Measurements from ENCODE around the gene AKT2. TPM values are rescaled to one million over a fixed set of nuclear protein-coding genes. Genes with fewer than 3 reads are reported as not detected.

Gene AKT2
- total RNA-seq, 1 experiment from 2014 or later, result 63.4 TPM

- in situ Hi-C loops (cut with HindIII; ENCODE audit: low pct_unique_long_range_greater_than_20kb, low sequenced_read_pairs), result no loop called here
- DNase-seq (ENCODE audit: low read depth), result no peak
Measured at GRCh38 chr19:40263440-40264313, 21.5 kb downstream of the AKT2 start.

GRCh38 chr19:40262422-40262821, 22.7 kb downstream of the AKT2 start:
- DNase-seq (ENCODE audit: low read depth), result no peak
- in situ Hi-C loops (cut with HindIII; ENCODE audit: low pct_unique_long_range_greater_than_20kb, low sequenced_read_pairs), result no loop called here

GRCh38 chr19:40261631-40262030, 23.5 kb downstream of the AKT2 start:
- in situ Hi-C loops (cut with HindIII; ENCODE audit: low pct_unique_long_range_greater_than_20kb, low sequenced_read_pairs), result no loop called here
- DNase-seq (ENCODE audit: low read depth), result no peak

DNA sequence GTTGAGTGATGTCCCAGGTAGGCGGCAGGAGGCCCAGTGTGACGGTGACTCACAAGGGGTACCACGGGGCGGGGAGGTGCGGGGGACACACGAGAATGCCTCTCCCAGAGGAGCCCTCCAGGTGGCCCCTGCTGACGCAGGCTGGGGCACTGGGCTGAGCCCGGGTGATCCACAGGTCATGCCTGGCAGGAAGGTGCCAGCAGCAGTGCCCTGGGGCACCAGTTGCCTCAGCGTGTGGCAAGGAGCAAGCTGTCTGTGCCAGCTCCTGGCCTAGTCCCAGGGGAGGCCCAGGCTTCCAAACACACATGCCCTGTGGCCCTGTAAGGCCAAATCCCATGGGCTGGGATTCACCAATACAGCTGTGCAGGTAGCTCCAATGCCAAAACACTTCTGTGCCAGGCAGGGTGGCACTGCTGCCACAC, 28.0 kb downstream of the AKT2 start:
- in situ Hi-C loops (cut with HindIII; ENCODE audit: low pct_unique_long_range_greater_than_20kb, low sequenced_read_pairs), result no loop called here
- peak; percentile 49 for DNase-seq (ENCODE audit: low read depth)

GRCh38 chr19:40256512-40256911, 28.6 kb downstream of the AKT2 start:
- in situ Hi-C loops (cut with HindIII; ENCODE audit: low pct_unique_long_range_greater_than_20kb, low sequenced_read_pairs), result no loop called here
- no peak for DNase-seq (ENCODE audit: low read depth)

DNA sequence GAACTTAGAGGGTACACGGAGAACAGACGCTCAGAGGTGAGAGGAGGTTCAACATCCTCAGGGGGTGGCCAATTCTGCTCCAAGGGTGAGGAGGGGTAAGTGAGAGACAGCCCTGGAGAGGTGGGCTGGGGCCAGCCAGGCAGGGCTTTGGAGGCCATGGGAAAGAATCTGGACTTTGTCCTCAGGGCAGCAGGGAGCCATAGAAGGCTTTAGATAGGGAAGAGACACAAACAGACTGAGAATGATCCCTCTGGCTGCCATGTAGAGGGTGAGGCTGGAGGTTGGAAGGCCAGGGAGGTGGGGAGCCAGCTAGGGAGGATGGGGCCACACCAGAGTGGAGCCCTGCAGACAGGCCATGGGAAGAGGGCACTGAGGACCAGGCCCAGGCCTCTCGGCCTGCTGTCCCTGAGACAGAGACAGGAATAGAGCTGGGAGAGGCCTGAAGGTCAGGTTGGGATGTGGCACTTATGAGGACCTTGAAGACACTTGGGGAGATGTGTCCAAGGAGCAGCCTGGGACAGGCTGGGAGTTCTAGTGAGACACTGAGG, 29.5 kb downstream of the AKT2 start:
- in situ Hi-C loops (cut with HindIII; ENCODE audit: low pct_unique_long_range_greater_than_20kb, low sequenced_read_pairs), result no loop called here
- no peak for DNase-seq (ENCODE audit: low read depth)

GRCh38 chr19:40254714-40255418, 30.3 kb downstream of the AKT2 start:
- no peak for DNase-seq (ENCODE audit: low read depth)
- in situ Hi-C loops (cut with HindIII; ENCODE audit: low pct_unique_long_range_greater_than_20kb, low sequenced_read_pairs), result no loop called here

DNA sequence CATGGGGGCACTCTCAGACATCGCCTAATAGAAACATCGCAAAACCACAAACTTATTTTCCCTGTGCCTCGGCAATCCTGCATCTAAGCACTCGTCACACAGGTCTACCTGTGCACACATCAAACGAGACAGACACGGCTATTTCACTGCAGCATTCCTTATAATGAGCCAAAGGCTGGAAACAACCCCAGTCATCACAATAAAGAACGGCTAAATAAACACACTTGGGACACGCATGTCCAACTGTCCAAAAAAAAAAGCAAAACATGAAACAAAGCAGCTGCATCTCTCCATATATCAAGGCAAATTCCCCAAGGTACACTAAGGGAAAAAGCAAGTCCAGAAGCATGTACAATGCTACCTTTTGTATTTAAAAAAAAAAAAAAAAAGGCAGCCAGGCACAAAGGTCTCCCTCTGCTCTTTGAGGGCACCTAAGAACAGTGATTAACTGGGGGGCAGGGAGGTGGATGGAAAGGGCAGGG, 31.5 kb downstream of the AKT2 start:
- DNase-seq (ENCODE audit: low read depth), result no peak
- in situ Hi-C loops (cut with HindIII; ENCODE audit: low pct_unique_long_range_greater_than_20kb, low sequenced_read_pairs), result no loop called here

- no peak for DNase-seq (ENCODE audit: low read depth)
- in situ Hi-C loops (cut with HindIII; ENCODE audit: low pct_unique_long_range_greater_than_20kb, low sequenced_read_pairs), result no loop called here
Measured at GRCh38 chr19:40252395-40252794, 32.8 kb downstream of the AKT2 start.

DNA sequence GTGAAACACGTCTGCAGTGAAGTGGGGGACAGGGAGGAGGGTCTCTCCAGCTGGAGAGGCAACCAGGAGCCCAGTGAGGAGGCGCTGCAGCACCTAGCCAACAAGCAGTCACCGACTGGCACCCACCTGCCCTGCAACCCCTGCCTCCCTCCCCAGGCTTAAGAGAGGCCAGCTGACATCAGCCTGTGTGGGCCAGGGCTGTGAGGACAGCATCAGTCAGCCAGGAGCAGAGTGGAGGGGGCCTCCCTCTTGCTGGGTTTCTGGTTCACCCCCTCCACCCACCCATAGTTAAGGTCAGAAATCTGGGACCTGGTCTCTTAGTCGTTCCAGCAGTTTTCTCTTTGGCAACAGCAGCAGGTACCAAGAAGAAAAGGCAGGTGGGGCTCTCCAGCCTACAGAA, 33.2 kb downstream of the AKT2 start:
- no peak for DNase-seq (ENCODE audit: low read depth)
- in situ Hi-C loops (cut with HindIII; ENCODE audit: low pct_unique_long_range_greater_than_20kb, low sequenced_read_pairs), result no loop called here

GRCh38 chr19:40251244-40251643, 33.9 kb downstream of the AKT2 start:
- in situ Hi-C loops (cut with HindIII; ENCODE audit: low pct_unique_long_range_greater_than_20kb, low sequenced_read_pairs), result no loop called here
- DNase-seq (ENCODE audit: low read depth), result no peak

- in situ Hi-C loops (cut with HindIII; ENCODE audit: low pct_unique_long_range_greater_than_20kb, low sequenced_read_pairs), result no loop called here
- DNase-seq (ENCODE audit: low read depth), result no peak
Measured at GRCh38 chr19:40249781-40250180, 35.4 kb downstream of the AKT2 start.

DNA sequence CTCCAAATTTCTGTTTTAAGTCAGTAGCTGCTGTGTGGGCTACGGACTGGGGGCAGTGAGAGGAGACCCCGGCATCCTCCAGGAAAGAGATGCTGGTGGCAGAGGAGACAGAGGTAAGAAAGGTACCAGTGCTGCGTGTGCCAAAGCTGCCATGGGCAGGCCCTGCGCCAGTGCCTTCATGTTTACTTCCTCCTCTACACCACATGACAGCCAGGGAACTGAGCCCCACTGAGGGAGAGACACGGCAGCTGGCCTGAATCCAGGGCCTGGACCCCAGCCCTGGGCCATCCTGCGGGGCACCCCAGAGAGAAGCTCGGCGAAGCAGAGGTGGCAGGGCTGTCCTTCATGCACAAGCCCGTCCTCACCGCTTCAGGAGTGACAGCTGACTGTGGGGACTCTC, 35.9 kb downstream of the AKT2 start:
- in situ Hi-C loops (cut with HindIII; ENCODE audit: low pct_unique_long_range_greater_than_20kb, low sequenced_read_pairs), result no loop called here
- no peak for DNase-seq (ENCODE audit: low read depth)

DNA sequence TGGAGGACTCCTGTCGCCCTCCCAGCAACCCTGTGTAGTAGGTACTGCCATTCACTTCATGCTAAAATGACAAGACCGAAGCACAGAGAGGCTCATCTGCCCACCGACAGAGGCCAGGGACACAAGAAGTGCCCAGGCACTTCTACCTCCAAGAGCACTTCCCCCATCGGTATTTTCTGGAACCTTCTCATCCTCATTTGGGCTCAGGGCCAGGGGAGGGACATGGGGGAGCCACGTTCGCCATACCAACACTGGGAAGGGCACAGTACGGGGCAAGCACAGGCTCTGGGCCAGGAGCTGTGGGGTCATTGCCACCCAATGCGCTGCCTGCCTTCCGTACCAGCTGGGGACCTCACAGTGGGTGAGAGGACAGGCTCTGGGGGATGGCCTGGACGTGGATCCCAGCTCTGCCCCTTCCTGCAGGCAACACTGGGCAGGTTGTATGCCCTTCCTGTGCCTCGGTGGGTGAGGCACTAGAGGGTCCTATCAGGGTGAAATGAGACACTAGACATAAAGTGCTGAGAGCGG, 37.3 kb downstream of the AKT2 start:
- no peak for DNase-seq (ENCODE audit: low read depth)
- in situ Hi-C loops (cut with HindIII; ENCODE audit: low pct_unique_long_range_greater_than_20kb, low sequenced_read_pairs), result no loop called here

DNA sequence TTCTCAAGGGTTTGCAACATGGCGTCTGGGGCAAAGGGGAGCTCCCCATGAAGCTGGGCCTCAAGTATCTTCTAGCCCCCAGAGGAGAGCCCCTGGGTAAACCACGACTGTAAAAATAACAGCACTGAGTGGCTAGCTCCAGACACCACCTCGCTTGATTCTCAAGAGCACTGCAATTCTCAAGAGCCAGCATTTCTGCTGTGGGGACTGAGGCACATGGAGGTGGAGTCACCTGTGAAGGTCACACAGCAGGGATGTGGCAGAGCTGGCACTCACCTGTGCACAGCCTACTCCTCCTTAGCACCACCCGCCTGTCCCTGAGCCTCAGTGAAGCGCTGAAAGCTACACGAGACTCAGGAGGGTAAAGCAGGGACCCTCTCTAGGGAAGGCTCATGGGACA, 38.0 kb downstream of the AKT2 start:
- no peak for DNase-seq (ENCODE audit: low read depth)
- in situ Hi-C loops (cut with HindIII; ENCODE audit: low pct_unique_long_range_greater_than_20kb, low sequenced_read_pairs), result no loop called here

DNA sequence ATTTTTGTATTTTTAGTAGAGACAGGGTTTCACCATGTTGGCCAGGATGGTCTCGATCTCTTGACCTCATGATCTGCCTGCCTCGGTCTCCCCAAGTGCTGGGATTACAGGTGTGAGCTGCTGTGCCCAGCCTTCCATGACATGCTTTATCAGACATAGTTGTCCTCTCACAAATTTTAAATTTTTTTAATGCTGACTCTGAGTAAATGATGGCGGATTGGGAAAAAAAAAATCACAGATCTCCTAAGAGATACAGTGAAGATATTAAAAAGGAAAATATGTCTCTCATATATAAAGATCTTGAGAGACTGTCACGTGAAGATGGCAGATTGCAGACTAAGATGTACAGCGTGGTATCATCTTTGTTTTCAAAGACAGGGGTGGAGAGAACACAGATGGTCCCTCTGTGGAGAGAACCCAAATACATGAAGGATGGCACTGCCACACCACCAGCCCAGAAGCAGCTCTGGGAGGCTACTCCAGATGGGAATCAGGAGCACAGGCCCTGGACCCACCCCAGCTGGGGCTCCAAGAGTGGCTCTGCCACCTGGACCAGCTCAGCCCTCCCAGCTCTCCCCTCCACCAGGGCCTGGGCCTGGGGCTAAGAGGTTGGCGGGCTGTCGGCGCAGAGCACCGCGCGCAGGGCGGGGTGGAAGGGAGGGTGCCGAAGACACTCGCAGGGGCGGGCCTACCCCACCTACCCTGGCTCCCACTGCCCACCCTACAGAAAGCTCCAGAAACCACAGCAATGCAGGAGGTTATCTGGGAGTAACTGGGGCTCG, 38.7 kb downstream of the AKT2 start:
- DNase-seq (ENCODE audit: low read depth), result no peak
- in situ Hi-C loops (cut with HindIII; ENCODE audit: low pct_unique_long_range_greater_than_20kb, low sequenced_read_pairs), result no loop called here

DNA sequence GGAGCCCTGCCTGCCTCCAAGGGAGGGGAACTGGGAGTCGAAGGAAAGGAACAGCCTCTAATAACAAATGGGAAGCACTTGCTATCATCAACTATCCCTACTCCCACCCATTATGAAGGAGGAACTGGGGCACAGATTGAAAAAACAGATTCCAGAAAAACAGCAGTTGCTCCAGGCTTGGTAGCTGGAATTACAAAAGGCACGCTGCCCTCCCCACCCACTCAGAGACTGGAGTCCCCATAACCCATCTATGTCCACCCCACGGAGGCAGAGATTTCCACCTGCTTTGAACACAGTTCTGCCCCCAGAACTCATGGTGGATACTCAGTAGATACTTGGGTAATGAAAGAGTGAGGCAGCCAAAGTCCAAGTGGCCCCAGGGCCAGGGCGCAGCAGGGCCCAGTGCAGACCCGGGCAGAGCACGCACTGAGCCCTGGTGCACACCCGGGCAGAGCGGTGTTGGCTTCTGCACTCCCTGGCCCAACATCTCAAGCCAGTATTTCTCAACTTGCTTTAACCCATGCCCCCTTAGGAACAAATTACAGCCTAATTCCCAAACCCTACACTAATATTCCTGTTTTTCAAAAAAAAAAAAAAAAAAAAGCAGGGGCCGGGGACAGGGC, 39.5 kb downstream of the AKT2 start:
- DNase-seq (ENCODE audit: low read depth), result no peak
- in situ Hi-C loops (cut with HindIII; ENCODE audit: low pct_unique_long_range_greater_than_20kb, low sequenced_read_pairs), result no loop called here
